Testis (tissue), 2 donors: ENCODE results near the gene DHX35.

Source experiments
- POLR2A ChIP-seq: fragments of 450-650 bp; IDR thresholded peaks from one replicate; pipeline ENCODE4 v1.6.1; 2017; ENCODE audit warnings: antibody characterized with exemption, mild to moderate bottlenecking, moderate library complexity
- TF ChIP-seq, protein P1 (sequence below), 3 experiments: fragments of 450-650 bp in 2 of 3; fragments of 200-600 bp in 1 of 3; sonication (generic) in 1 of 3; IDR thresholded peaks; one replicate each; pipeline ENCODE4 v1.5.1; 2016 to 2019; ENCODE audit warnings: antibody characterized with exemption in 3 of 3, mild to moderate bottlenecking in 2 of 3, moderate library complexity in 1 of 3

DNA sequence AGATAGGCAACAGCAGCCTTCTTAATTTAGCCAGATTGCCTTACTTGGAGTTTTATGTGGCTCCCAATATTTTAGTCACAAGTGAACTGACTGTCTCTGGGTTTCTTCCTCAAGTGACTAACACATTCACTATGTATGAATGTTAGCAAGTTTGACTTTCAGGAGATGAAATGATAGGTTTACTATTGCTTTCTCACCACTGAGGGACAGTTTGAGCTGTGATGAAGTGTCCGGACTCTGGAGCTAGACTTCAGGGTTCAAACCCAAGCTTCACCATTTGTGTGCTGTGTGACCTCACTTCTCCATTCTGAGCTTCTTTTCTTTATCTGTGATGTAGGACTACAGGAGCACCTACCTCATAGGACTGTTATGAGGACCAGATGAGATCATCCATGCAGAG is 8.2 kb downstream of the DHX35 start:
- TF ChIP-seq, protein P1, sequence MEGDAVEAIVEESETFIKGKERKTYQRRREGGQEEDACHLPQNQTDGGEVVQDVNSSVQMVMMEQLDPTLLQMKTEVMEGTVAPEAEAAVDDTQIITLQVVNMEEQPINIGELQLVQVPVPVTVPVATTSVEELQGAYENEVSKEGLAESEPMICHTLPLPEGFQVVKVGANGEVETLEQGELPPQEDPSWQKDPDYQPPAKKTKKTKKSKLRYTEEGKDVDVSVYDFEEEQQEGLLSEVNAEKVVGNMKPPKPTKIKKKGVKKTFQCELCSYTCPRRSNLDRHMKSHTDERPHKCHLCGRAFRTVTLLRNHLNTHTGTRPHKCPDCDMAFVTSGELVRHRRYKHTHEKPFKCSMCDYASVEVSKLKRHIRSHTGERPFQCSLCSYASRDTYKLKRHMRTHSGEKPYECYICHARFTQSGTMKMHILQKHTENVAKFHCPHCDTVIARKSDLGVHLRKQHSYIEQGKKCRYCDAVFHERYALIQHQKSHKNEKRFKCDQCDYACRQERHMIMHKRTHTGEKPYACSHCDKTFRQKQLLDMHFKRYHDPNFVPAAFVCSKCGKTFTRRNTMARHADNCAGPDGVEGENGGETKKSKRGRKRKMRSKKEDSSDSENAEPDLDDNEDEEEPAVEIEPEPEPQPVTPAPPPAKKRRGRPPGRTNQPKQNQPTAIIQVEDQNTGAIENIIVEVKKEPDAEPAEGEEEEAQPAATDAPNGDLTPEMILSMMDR (IDR thresholded peaks at IDR 0.05): no peak
- no peak for TF ChIP-seq POLR2A
